ENCODE measurements around the gene NTMT1.
"Not testable (repeated sequence)": the region's sequence is repeated elsewhere in the genome, so short reads cannot be mapped to it uniquely, and the experiment has no call there.

The NTMT1 gene

DNA sequence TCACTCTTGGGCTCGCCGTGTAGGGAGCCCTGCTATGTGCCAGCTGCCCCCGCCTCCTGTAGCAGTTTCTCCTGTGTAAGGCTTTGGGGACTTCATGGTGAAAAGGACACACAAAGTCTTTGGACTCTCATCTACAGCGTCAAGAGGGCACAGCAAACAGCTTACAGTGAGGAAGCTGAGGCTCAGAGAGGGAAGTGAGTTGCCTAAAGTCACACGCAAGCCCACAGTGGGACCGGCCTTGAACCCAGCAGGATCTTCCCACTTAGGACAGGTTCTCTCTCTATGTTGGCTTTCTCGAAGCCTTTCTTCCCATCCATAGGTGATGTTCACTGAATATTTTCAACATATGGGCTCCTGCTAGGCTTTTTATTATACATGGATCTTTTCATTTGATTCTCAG, 29.7 kb downstream of the NTMT1 start:
- DNase-seq = no peak

DNA sequence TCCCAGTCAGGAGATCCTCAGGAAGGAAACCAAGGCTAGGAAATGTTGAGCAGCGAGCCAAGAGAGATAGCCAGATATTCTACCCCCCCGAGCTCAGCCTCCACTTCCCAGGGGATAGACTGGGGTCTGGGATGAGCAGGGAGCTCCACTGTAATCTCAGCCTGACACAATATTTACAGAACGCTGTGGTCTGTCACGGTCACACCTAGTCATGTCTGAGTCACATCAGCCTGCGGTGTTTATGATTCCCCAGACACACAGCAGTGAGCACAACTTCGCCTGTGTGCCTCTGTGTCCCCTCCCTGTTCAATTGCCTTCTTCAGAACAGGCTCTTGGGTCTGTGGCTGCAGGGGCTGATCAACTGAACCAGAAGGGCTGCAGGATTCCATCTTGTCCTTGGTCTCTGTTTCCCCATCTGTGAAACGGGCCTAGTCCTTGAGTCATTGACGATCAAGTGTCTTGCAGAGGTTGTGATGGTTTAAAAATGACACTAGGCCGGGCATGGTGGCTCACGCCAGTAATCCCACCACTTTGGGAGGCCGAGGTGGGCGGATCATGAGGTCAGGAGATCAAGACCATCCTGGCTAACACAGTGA, 30.9 kb downstream of the NTMT1 start:
- DNase-seq = no peak

DNA sequence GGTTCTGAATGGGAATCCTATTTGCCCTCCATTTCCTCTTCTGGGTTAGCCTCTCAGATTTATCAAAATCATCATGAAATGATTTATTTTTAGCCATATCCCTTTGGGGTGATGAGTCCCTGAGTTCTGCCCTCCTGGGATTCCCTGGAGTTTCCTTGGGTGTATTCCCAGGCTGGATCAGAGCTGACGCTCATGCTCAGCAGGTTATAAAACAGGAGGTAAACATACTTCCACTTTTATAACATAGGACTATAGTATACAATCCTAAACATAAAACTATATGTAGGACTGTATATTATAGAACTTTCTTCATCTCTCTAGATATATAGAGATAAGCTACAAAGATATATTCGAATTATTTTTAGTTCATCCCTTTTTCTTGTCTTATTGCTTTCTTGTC, 35.1 kb downstream of the NTMT1 start:
- DNase-seq = no peak

DNA sequence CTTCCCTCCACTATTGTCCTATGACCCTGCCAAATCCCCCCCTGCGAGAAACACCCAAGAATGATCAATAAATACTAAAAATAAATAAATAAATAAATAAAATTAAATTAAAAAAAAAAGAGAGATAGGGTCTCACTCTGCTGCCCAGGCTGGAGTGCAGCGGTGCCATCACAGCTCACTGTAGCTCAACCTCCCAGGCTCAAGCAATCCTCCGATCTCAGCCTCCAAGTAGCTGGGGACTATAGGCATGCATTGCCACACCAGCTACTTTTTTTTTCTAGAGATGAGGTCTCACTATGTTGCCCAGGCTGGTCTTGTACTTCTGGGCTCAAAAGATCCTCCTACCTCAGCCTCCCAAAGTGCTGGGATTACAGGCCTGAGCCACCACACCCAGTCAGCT, 36.3 kb downstream of the NTMT1 start:
- DNase-seq = not testable (repeated sequence)

DNA sequence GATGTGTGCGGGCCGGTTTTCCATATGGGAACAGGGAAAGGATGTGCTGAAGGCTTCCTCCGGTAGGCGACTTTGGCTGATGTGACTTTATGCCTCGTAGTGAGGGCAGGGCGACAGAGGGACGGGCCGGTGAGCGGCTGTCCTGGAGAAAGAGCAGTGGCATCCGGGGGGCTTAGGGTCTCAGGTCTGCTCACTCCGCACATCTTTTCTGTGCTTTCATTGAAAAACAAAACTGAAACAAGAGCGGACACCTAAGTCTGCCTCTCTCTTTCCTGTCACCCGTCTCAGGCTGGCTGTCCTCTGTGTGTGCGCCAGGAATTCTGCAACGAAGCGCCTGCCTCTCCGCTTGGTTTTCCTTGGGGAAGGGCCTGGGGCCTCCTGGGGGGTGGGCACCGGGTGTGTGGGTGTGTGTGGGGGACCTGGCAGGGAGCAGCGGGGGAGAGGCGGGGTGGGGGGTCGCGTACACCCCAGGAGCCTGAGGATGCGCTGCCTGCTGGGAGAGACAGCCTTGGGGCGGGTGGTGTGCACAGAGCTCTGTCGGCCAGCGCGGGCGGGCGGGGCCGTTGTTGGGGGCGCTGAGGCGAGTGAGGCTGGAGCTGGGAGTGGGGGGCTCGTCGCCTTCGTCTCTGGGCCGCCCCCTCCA, 38.9 kb downstream of the NTMT1 start:
- no peak for DNase-seq

DNA sequence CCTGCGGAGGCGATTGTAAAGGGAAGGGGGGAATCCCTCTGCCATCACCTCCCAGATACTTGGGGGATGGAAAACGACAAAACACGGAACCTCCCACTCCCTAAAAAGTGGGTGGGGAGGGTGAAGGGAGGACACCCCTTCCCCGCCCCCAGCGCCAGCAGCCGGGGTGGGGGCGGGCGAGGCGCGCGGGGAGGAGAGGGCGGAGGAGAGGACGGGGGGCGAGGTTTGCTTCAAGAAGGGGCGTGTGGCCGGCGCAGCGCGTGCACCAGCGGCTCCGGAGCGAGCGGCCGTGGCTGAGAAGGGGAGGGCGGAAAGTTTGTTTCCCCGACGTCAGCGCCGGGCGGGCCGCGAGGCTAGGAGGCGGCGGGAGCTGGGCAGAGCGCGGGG, 39.4 kb downstream of the NTMT1 start, which contains the start of gene PRRX2:
PRRX2 (plus strand) TSS at position 259 of the 387 bp plus-strand sequence. CDS start 221 bp downstream, outside the sequence.
- peak; percentile 33 to 55 for DNase-seq

DNA sequence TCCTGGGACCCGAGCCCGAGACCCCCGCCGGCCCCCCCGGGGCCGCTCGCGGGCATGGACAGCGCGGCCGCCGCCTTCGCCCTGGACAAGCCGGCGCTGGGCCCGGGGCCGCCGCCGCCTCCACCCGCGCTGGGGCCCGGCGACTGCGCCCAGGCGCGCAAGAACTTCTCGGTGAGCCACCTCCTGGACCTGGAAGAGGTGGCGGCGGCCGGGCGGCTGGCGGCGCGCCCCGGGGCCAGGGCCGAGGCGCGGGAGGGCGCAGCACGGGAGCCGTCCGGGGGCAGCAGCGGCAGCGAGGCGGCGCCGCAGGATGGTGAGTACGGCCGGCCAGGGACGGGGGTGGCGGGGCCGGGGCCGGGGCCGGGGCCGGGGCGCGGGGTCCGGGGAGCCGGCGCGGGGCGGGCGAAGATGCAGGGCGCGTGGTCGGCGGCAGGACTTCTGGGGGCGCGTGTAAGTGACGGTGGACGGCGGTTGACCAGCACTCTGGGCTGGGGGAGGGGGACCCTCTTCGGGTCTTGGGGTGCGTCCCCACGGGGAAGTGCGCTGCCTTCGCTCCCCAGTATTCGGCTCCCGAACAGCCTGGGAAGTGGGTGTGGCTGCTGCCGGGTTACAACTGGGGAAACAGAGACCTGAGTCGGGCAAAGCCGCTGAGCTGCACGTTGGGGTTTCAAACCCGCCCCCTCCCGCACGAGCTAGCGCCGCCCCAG, 40.0 kb downstream of the NTMT1 start:
- DNase-seq = no peak

DNA sequence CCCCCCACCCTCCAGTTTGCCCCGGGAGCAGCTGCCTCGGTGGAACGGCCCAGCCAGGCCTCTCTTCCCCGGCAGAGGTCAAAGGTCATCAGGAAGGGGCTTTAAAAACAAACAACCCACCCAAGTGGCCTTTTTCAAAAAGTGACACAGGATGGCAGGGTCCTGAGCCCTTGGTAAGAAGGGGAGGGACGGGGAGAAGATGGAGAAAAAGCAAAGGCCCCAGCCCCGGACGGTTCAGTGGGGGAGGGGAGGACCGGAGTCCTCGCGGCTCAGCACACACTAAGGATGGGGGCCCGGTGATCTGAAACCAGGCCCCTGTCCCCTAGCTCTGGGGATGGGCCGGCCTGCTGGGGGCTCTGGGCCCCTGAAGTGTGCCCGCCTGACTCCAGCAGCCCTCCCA, 40.6 kb downstream of the NTMT1 start:
- DNase-seq = no peak

DNA sequence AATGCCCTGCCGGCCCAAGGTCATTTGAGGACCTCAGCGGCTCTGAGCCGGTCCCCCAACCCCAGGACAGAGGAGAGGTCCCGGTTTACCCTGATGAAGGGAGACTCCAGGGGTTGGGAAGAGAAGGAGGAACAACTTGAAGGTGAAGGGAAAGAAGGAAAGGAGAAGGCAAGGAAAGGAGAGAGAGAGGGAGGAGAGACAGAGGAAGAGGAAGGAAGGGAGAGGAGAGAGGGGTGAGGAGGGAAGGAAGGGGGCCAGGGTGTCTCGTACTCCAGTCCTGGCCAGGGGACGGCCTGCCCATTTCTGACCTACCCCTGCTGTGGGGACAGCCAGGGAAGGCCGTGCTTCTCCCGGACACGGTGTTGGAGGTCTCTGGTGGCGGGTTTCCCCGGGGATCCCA, 41.4 kb downstream of the NTMT1 start:
- DNase-seq = no peak

DNA sequence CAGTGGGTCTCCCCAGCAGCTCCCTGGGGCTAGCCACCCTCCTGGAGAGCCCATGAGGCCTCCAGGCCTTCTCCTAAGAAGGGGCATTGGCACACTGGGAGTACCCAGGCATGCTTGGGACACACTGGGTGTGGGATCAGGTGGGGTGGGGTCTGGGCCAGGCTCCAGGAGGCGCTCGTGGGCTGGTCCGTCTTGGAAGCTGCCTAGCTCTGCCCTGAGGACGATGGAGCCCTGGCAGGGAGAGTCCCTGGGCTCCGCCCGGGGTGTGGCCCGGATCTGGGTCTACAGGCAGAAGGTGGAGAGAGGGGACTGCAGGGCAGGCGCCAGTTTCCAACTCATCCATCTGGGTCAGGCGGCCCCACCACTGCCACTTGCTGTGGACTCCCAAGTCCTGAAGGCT, 41.9 kb downstream of the NTMT1 start:
- DNase-seq = no peak

DNA sequence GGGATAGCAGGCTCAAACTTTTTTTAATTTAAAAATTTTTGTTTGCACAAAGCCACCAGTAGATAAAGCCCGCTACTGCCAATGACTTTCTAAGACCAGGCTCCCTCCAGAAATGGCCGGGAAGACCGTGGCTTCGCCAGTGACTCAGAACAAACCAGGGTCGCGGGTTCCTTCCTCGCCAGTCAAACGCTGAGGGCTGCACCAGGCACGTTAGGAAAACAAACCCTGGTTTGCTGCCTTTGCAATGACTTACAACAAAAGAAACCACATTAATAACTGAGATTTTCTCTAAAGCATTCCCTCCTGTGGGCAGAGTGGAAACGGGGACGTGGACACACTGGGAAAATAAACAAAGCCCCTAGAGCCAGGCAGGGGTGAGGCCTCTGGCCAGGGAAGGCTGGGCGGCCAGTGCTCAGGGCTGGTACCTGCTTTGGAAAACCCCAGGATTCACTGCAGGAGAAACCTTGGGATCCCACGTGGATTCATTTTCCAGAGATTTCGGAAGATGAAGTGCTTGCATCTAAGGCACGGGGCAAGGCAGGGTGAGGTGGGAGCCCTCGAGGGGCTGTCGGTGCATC, 43.3 kb downstream of the NTMT1 start:
- DNase-seq = no peak

DNA sequence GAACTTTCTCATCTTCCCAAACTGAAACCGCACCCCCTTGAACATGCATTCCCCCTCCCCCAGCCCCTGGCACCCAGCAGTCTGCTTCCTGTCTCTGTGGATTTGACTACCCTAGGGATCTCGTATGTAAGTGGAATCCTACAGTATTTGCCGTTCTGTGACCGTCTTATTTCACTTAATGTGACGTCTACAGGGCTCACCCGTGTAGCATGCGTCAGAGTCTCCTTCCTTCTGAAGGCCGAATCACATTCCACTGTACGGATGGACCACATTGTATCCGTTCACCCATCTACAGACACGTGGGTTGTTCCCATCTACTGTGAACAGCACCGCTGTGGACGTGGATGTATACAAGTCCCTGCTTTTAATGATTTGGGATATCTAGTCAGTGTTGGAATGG, 44.0 kb downstream of the NTMT1 start:
- DNase-seq = no peak

DNA sequence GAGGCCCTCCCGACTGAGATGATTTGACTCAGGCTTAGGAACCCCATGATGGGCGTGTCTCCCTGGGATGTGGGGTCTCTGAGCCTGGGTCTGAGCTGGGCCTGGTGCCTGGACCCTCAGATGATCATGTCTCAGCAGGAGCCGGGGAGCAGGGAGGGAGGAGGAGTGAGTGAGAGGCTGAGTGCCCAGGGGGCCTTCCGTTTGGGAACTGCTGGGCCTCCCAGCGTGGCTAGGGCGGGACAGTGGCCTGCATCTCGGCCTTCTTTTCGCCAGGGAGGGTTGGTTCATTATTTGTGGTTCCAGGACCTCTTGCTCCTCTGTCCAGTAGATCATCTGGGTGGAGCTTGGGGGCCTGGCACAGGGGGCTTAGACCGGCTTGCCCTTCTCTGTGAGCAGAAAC, 45.1 kb downstream of the NTMT1 start:
- no peak for DNase-seq

DNA sequence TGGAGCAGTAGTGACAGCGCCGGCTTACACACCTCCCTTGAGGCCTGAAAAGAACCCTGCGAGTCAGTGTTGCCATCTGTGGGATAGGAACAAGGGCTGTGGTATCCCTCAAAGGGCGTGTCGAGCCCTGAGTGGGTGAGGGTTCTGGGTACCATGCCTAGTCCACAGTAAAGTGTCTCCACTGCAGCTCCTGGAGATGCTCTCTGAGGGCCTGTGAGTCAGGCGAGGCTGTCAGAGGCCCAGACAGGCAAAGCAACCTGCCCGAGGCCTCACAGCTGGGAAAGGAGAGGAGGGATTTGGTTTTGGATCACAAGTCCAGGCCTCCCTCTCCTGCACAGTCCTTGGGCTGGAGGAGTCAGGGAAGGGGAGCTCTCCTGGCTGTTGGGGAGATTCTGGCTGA, 45.6 kb downstream of the NTMT1 start:
- peak; percentile 47 to 49 for DNase-seq

DNA sequence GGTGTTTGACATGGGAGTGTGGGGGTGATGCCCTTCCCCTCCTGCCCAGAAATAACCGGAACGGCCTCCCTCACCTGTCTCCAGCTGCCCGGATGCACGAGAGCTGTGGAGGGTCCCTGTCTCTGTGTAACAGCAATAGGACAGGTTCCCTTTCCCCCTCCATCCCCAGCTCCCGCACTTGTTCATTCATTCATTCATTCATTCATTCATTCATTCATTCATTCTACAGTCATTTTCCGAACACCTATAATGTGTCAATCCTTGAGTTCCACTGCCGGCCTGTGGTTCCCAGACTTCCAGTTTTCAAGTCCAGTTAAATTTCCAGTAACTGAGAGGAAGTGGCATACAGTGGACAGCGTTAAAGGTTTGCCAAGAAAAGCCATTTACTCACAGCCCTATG, 46.7 kb downstream of the NTMT1 start:
- DNase-seq = no peak

DNA sequence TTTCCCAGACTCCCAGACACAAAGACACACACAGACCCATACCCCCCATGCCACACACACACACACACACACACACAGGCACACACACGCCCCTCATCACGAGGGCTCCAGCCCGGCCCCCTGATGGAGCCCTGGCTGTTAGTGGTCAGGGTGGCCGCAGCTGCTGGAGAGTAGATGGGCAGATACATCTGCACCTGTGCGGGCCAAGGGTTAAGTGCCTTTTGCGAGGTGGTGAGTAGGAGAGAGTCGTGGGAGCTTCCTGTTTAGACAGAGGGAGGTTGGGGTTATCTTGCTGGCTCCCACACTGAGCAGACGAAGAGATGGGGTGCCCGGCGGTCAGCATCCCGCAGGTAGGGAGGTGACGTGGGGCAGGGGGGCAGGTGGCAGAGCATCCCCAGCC, 47.6 kb downstream of the NTMT1 start:
- no peak for DNase-seq

DNA sequence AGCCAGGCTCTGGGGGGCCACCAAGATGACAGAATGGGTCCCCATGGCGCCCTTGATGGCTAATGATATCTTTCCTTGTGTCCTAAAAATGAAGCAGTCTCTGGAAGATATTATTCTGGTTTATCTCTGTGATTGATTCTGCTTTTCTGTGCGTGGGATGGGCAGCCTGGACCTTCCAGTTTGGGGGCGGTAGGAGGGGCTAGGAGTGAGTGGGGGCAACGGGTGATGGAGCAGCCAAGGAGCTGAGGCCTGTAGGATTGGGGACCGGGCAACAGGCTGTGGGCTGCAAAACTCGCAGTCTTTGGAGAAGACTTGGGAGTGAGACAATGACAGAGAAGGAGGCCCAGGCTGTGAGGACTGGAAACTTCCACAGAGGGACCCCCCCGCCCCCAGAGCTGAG, 48.3 kb downstream of the NTMT1 start:
- DNase-seq = no peak

DNA sequence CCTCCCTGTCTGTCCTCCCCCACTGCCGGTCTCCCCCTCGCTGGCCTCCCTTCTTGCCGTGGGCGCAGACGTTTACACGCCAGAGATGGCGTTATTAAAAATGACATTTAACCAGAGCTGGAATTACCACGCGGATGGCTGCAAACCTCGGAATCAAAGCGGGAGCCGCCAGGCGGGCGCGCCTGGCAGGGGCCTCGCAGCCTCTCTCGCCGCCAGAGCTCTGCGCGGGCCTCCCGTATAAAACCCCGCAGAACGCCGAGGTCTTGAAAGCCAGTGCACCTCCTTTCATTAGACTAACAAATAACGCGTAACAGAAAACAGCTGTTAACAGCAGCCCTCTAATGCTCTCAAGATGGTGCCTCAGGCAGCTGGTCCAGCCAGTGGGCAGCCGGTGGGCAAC, 49.7 kb downstream of the NTMT1 start:
- DNase-seq = no peak

DNA sequence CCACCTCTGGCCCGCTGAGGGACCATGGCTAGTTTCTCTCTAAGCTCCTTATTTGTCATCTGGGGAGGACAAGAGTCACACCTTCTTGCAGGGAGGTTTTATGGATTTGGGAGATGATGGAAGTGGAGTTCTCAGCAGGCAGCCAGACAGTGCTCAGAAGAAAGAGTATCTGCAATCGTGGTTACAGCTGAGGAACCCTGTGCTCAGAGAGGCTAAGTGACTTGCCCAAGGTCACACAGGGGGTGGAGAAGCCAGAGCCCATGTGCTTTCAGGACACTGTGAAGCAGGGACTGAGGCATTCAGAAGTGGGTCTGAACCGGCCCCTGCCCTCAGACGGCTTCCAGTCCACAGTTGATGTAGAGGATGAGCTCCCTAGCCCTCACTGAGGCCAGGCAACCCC, 50.3 kb downstream of the NTMT1 start:
- DNase-seq = no peak

DNA sequence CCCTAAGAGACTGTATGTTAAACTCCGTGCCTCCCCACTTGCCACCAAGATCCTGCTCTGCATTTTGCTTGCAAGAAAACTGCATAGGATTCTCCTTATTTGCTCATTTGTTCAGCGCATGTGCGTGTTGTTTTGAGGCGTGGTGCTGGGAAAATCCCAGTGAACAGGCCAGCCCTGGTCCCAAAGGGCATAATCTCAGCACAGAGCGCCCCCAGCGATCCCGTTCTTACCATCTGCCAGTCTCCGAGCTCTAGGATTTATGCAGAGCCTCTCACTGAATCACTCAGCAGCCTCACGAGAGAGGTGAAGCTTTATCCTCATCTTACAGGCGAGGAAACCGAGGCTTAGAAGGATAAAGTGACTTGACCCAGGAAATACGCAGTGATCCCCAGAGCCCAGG, 51.0 kb downstream of the NTMT1 start:
- no peak for DNase-seq

DNA sequence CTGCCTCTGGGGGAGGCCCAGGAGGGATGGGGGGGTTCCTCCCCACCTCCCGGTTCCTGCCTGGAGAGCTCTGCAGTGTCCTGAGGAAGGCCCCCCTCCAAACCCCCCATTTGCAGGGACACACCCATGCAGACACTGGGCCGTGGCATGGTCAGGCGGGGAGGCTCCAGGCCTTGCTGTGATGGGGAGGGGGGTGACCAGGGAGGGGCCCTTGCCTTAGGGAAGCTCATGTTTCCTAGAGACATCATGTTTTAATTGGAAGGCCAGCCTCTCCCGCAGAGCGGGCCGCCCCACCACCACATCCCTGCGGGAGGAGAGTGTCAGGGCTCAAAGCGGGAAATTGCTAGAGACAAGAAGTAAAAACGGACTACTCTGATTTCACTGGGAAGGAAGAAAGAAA, 51.5 kb downstream of the NTMT1 start:
- DNase-seq = no peak

DNA sequence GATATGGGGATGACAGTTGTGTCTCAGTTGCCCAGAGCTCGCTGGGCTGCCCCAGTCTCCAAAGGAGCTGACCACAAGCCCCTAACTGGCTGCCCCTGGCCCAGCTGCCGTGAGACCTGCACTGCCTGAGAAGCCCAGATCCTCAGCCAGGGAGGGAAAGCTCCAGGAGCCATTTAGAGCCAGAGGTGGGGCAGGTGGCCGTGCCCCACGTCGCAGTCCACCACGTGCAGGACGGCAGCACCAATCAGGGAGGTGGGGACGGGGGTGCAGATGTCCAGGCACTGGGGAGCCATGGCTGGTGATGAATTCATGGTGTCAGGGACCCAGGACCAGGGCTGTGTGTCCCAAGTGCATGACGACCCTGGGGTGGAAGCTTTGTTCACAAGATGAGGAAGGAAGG, 52.9 kb downstream of the NTMT1 start:
- DNase-seq = no peak

DNA sequence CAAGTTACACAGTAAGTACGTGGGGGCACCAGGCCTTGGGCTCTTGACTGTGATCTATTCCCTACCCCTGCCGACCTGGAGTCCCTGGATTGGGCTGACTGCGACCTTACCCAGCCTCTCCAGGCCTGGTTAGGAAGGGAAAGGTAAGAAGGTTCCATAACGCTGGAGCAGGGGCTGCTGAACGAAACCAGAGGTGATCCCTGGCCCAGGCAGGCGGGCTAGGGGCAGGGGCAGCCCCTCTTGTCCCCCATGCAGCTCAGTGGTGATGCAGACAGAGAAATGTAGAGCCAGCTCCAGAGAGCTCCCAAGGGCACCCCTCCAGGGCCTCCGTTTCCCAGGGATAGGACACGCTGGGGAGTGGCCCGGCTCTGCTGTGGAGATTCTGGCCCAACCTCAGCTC, 53.6 kb downstream of the NTMT1 start:
- DNase-seq = no peak

DNA sequence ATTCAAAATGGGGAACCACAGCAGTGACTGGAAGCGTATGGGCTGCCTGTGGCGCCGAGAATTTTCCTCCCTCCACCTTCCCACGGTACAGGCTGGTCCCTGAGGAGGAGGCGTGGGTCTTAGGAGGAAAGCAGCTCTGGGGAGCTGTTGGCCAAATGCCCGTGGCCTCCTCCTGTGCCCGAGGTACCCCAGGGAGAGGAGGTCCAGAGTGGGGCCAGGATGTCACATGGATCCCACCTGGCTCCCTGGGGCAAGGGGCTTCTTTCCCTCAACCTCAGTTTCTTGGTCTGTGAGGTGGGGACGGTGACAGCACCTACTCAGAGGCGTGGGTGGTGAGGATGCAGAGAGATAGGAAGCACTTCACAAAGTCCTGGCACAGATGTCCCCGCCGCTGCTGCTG, 56.0 kb downstream of the NTMT1 start:
- DNase-seq = no peak
